GM21723 (cell line): ENCODE measurements around the gene IGSF3.

Experiments used
- ATAC-seq: cut with Tn5 transposase; IDR thresholded peaks from one replicate; pipeline ENCODE4 v1.9.1; 2021; ENCODE audit warnings: mild to moderate bottlenecking, moderate library complexity; ENCODE audit not compliant: unreplicated experiment

IGSF3 gene

DNA sequence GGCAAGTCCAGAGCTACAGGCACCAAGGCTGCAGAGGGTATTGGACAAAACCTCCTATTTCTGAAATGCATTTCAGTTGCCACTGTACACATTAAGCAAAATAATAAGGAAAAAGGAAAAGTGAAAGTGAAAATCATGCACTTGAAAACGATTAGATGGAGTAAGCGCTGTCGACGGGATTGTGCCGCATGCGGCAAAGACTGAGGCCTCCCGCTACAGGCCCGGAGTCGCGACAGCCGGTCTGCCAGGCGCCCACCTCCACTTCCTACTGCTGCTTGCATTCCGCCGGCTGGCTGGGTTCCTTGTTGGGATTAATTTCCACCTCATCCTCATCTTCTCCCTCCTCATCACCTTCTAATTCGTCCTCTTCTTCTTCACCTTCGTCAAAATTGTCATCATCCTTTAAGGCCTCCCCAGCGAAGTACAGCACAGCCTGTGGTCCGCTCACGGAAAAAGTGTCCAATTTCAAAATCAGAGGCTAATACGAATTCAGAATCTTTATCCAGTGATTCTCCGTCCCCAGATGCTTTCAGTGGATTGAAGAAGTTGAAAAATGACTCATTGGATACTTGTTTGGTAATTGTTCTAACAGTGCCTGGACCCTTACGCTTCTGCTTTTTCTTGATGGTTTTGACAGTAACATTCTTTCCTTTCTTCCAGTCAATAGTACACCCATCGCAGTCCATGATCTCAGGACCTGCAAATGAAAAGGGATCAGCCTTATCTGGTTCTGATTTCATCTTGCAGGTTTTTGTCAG is 134.7 kb downstream of the IGSF3 start:
- no peak for ATAC-seq

DNA sequence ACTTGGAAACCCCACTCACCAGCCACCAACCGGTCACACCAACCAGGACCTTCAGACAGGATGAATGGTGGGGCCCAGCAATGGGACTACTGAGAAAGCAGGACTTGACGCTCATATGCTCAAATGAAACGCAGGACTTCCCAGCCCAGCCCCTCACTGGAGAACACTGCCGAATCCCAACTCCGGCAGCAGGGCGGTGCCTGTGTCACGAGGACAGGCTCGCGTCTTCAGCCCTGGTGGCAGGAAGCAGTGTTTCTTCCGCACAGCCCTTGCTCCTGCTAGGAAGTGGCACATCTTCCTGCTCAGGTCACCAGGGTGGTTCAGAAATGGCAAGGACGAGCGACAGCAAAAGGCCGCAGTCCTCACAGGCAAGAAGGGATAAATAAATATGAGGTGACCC is 135.6 kb downstream of the IGSF3 start:
- ATAC-seq, result no peak

DNA sequence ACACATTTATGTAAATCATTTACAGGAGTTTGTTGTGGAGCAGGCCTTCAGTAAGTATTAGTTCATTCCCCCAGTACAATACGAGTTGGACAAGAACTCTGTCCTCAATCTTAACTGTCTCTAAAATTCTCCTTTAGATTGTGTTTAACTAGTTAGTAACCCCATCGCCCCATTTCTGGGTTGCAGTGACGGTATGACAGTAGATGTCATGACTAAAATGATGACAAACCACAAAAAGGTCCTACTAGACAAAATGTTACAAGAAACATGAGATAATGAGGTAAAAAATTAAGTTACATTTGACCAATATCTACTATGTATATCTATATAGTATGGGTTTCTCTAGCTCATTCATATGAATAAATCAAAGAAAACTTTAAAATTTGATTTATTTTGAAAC is 137.9 kb downstream of the IGSF3 start:
- ATAC-seq, result no peak

DNA sequence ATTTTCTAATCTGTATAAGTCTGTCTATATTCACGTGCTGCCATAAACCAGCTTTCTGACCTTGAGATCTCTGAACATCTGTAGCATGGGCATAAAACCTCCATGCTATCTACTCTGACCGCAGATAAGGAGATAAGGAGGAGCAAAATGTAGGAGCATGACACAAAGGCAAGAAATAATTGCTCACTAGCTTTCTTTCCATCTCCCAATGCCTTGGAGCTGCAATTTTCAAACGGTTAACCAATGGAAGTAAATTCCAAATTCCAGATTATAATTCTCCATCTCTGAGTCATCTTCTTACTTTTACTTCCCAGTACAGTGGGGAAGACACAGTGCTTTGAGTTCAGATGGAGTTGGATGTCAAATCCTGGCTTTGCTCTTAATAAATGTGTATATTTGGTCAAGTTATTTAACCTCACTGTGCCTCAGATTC is 138.3 kb downstream of the IGSF3 start:
- no peak for ATAC-seq

DNA sequence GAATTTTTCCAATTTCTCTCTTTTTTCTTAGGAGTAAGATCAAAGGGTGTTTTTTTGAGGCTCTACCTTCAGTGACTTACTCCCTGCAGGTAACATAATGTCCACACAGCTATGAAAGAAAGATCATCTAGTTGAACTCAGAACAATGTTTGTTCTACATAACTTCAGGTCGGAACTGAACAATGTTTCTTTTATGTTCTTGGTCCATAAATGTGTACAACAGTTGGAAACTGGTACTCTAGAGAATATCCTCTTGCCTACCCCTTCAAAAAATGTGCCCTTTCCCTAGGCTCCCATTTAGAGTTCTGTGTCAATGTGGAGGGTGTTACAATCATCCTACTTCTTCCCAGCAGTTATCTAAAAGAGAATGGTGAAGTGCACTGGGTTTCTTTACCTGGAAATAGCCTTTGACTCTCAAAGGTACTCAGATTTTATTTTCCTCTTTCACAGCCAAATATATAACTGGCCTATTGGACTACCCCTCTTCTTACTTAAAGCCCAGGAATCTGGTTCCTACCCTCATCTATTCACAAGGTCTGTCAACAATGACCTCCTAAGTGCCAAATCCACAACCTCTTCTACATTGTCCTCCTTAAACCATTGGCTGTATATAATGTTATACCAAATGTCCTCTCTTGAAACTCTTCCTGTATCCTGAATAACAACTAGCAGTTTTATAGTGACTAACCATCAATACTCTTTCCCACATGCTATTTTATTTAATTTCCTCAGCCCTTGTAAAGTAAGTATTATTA is 139.0 kb downstream of the IGSF3 start:
- ATAC-seq, result no peak

DNA sequence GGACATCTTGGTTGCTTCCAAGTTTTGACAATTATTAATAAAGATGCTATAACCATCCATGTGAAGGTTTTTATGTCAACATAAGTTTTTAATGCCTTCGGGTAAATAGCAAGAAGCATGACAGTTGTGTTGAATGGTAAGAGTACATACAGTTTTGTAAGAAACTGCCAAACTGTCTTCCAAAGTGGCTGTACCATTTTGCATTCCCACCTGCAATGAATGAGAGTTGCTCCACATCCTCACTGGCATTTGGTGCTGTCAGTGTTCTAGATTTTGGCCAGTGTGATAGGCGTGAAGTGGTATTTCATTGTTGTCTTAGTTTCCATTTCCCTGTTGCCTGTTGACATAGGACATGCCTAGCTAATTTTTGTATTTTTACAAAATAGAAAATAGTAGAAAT is 142.1 kb downstream of the IGSF3 start:
- ATAC-seq, result no peak
